WTC11 (cell line): ENCODE data around the gene SLC6A8. TPM values are rescaled to one million over a fixed set of nuclear protein-coding genes. Genes with fewer than 3 reads are reported as not detected.

Source experiments
- ATAC-seq: fragments of 200-7000 bp; cut with Tn5 transposase; 2 replicates; pipeline ENCODE4 v1.10.0; 2021; ENCODE audit warnings: mild to moderate bottlenecking, moderate library complexity
- CTCF ChIA-PET: fragments of 300-600 bp; sonication (Branson Sonifier 250); formaldehyde crosslinking; loops from one replicate; lab custom pipeline; 2021; ENCODE audit warnings: antibody characterized with exemption; lab: Charles Lee
- POLR2A ChIA-PET: fragments of 350-600 bp; sonication (Branson Sonifier 250); formaldehyde crosslinking; loops from one replicate; lab custom pipeline; 2021; ENCODE audit warnings: antibody characterized with exemption; lab: Charles Lee
- DNase-seq: peaks from one replicate; pipeline ENCODE4 v3.0.0; 2021; ENCODE audit warnings: low spot score
- H3K27ac Mint-ChIP-seq: 2 replicates; pipeline ENCODE4 v1.8.0; 2021; ENCODE audit warnings: mixed read lengths
- H3K27me3 Mint-ChIP-seq: 2 replicates; pipeline ENCODE4 v1.8.0; 2021; ENCODE audit warnings: low read depth, mild to moderate bottlenecking, moderate library complexity, mixed read lengths
- H3K36me3 Mint-ChIP-seq: 2 replicates; pipeline ENCODE4 v1.8.0; 2021; ENCODE audit warnings: mixed read lengths
- H3K4me1 Mint-ChIP-seq: 2 replicates; pipeline ENCODE4 v1.8.0; 2022; ENCODE audit warnings: mixed read lengths
- H3K4me3 Mint-ChIP-seq: 2 replicates; pipeline ENCODE4 v1.8.0; 2021; ENCODE audit warnings: mild to moderate bottlenecking, moderate library complexity, mixed read lengths
- H3K9me3 Mint-ChIP-seq: 2 replicates; pipeline ENCODE4 v1.8.0; 2021; ENCODE audit warnings: mixed read lengths
- ESRRA ChIP-seq: sonication (generic); formaldehyde crosslinking; IDR thresholded peaks from 2 replicates; pipeline ENCODE4 v1.8.1; 2022; ENCODE audit warnings: mild to moderate bottlenecking, missing genetic modification reagents, borderline replicate concordance
- FOXP1 ChIP-seq: sonication (generic); formaldehyde crosslinking; IDR thresholded peaks from 2 replicates; pipeline ENCODE4 v1.8.0; 2022; ENCODE audit warnings: missing genetic modification reagents, mild to moderate bottlenecking, moderate library complexity, borderline replicate concordance
- FOXP4 ChIP-seq: sonication (generic); formaldehyde crosslinking; IDR thresholded peaks from 2 replicates; pipeline ENCODE4 v1.8.0; 2022; ENCODE audit warnings: mild to moderate bottlenecking, missing genetic modification reagents
- GTF2I ChIP-seq: fragments of 250-450 bp; sonication (Bioruptor Pico); conservative IDR thresholded peaks from 2 replicates; pipeline ENCODE4 v1.4.0; 2021; ENCODE audit warnings: mild to moderate bottlenecking
- HMGA2 ChIP-seq: fragments of 250-450 bp; sonication (Bioruptor Pico); IDR thresholded peaks from 2 replicates; pipeline ENCODE4 v1.4.0; 2021; ENCODE audit warnings: mild to moderate bottlenecking, moderate library complexity
- KAT7 ChIP-seq: sonication (generic); formaldehyde crosslinking; IDR thresholded peaks from 2 replicates; pipeline ENCODE4 v1.8.1; 2023; ENCODE audit warnings: missing genetic modification reagents, mild to moderate bottlenecking, borderline replicate concordance
- MLX ChIP-seq: sonication (generic); formaldehyde crosslinking; IDR thresholded peaks from 2 replicates; pipeline ENCODE4 v1.8.1; 2023; ENCODE audit warnings: mild to moderate bottlenecking, missing genetic modification reagents, moderate library complexity
- MYBL2 ChIP-seq: sonication (generic); formaldehyde crosslinking; IDR thresholded peaks from 2 replicates; pipeline ENCODE4 v1.8.1; 2023; ENCODE audit warnings: mild to moderate bottlenecking, moderate library complexity, missing genetic modification reagents
- NFE2L1 ChIP-seq: sonication (generic); formaldehyde crosslinking; IDR thresholded peaks from 2 replicates; pipeline ENCODE4 v1.8.1; 2023; ENCODE audit warnings: missing genetic modification reagents
- NFYB ChIP-seq: sonication (generic); formaldehyde crosslinking; conservative IDR thresholded peaks from 2 replicates; pipeline ENCODE4 v1.8.0; 2022; ENCODE audit warnings: low read depth, missing genetic modification reagents
- NR2C2 ChIP-seq: sonication (generic); formaldehyde crosslinking; IDR thresholded peaks from 2 replicates; pipeline ENCODE4 v1.8.0; 2022; ENCODE audit warnings: mild to moderate bottlenecking, missing genetic modification reagents
- RORB ChIP-seq: fragments of 250-450 bp; sonication (Bioruptor Pico); IDR thresholded peaks from 2 replicates; pipeline ENCODE4 v1.9.0; 2021; ENCODE audit warnings: mild to moderate bottlenecking
- TEAD1 ChIP-seq: sonication (generic); formaldehyde crosslinking; IDR thresholded peaks from 2 replicates; pipeline ENCODE4 v1.8.0; 2022; ENCODE audit warnings: mild to moderate bottlenecking, missing genetic modification reagents
- USF2 ChIP-seq: sonication (generic); formaldehyde crosslinking; IDR thresholded peaks from 2 replicates; pipeline ENCODE4 v1.8.1; 2023; ENCODE audit warnings: mild to moderate bottlenecking, missing genetic modification reagents, moderate library complexity
- ZMAT4 ChIP-seq: fragments of 250-450 bp; sonication (Bioruptor Pico); IDR thresholded peaks from 2 replicates; pipeline ENCODE4 v1.9.0; 2021; ENCODE audit warnings: mild to moderate bottlenecking
- ZNF138 ChIP-seq: sonication (generic); formaldehyde crosslinking; conservative IDR thresholded peaks from 2 replicates; pipeline ENCODE4 v1.8.1; 2022; ENCODE audit warnings: mild to moderate bottlenecking, moderate library complexity, missing genetic modification reagents
- ZNF219 ChIP-seq: sonication (generic); formaldehyde crosslinking; IDR thresholded peaks from 2 replicates; pipeline ENCODE4 v1.8.0; 2023; ENCODE audit warnings: missing genetic modification reagents, mild to moderate bottlenecking, borderline replicate concordance
- ZNF396 ChIP-seq: fragments of 250-450 bp; sonication (Bioruptor Pico); IDR thresholded peaks from 2 replicates; pipeline ENCODE4 v1.8.0; 2021; ENCODE audit warnings: mild to moderate bottlenecking, moderate library complexity, borderline replicate concordance
- ZNF416 ChIP-seq: fragments of 250-450 bp; sonication (Bioruptor Pico); IDR thresholded peaks from 2 replicates; pipeline ENCODE4 v1.9.0; 2021; ENCODE audit warnings: mild to moderate bottlenecking, inconsistent platforms
- ZNF423 ChIP-seq: fragments of 250-450 bp; sonication (Bioruptor Pico); IDR thresholded peaks from 2 replicates; pipeline ENCODE4 v2.1.2; 2022; ENCODE audit warnings: mild to moderate bottlenecking, moderate library complexity
- total RNA-seq: library from RNA; stranded (reverse); gene quantifications from 3 replicates; pipeline ENCODE4 v1.2.3, GENCODE V29; 2021
- TF ChIP-seq, protein P1 (sequence below): fragments of 250-450 bp; sonication (Bioruptor Pico); IDR thresholded peaks from 2 replicates; pipeline ENCODE4 v1.9.0; 2021; ENCODE audit warnings: moderate library complexity, mild to moderate bottlenecking, inconsistent platforms, borderline replicate concordance
- TF ChIP-seq, protein P2 (sequence below): sonication (generic); formaldehyde crosslinking; IDR thresholded peaks from 2 replicates; pipeline ENCODE4 v1.8.1; 2022; ENCODE audit warnings: mild to moderate bottlenecking, missing genetic modification reagents, moderate library complexity, borderline replicate concordance
- TF ChIP-seq, protein P3 (sequence below): sonication (generic); formaldehyde crosslinking; conservative IDR thresholded peaks from 2 replicates; pipeline ENCODE4 v1.8.1; 2022; ENCODE audit warnings: mild to moderate bottlenecking, missing genetic modification reagents
- TF ChIP-seq, protein P4 (sequence below): sonication (generic); formaldehyde crosslinking; IDR thresholded peaks from 2 replicates; pipeline ENCODE4 v1.8.1; 2022; ENCODE audit warnings: missing genetic modification reagents, borderline replicate concordance

Gene SLC6A8
- total RNA-seq, 1 experiment from 2014 or later = 112 TPM

- Mint-ChIP-seq H3K36me3 (peaks cover 43% of the 10 kb centered on the region), H3K4me1 (peaks cover 7% of the 10 kb centered on the region), H3K27me3 (no peaks in the 10 kb centered on the region), H3K4me3 (no peak overlapping the region), H3K27ac (no peak overlapping the region), H3K9me3 (no peaks in the 10 kb centered on the region)
- ChIA-PET CTCF (no interaction called here), POLR2A (no interaction called here)
- DNase-seq (no peak), ATAC-seq (no peak)
- no peak for TF ChIP-seq MLX
- TF ChIP-seq NFE2L1 (CRISPR knock-in tag) = no peak
- no peak for TF ChIP-seq ZNF396 (CRISPR knock-in tag)
- no peak for TF ChIP-seq NFYB
- no peak for TF ChIP-seq FOXP4
- TF ChIP-seq NR2C2 (CRISPR knock-in tag) = no peak
- TF ChIP-seq GTF2I (CRISPR knock-in tag) = no peak
- TF ChIP-seq ZNF219 (CRISPR knock-in tag) = no peak
- TF ChIP-seq HMGA2 (CRISPR knock-in tag) = no peak
- TF ChIP-seq MYBL2 (CRISPR knock-in tag) = no peak
- TF ChIP-seq ESRRA (CRISPR knock-in tag) = no peak
- TF ChIP-seq ZNF138 = no peak
- TF ChIP-seq, protein P1, sequence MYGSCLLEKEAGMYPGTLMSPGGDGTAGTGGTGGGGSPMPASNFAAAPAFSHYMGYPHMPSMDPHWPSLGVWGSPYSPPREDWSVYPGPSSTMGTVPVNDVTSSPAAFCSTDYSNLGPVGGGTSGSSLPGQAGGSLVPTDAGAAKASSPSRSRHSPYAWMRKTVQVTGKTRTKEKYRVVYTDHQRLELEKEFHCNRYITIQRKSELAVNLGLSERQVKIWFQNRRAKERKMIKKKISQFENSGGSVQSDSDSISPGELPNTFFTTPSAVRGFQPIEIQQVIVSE (CRISPR knock-in tag) = no peak
- TF ChIP-seq FOXP1 (CRISPR knock-in tag) = no peak
- TF ChIP-seq, protein P2, sequence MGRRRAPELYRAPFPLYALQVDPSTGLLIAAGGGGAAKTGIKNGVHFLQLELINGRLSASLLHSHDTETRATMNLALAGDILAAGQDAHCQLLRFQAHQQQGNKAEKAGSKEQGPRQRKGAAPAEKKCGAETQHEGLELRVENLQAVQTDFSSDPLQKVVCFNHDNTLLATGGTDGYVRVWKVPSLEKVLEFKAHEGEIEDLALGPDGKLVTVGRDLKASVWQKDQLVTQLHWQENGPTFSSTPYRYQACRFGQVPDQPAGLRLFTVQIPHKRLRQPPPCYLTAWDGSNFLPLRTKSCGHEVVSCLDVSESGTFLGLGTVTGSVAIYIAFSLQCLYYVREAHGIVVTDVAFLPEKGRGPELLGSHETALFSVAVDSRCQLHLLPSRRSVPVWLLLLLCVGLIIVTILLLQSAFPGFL (CRISPR knock-in tag) = no peak
- no peak for TF ChIP-seq ZMAT4 (CRISPR knock-in tag)
- TF ChIP-seq USF2 (CRISPR knock-in tag) = no peak
These were observed 32.0 kb downstream of the SLC6A8 start for GRCh38 chrX:153719701-153720100.

- 0 out of 2 replicates have a peak overlapping the region, but pooled peaks have one; percentile 63 for H3K27ac Mint-ChIP-seq
- ChIA-PET POLR2A (no interaction called here), CTCF (interaction anchor here (1.5 kb wide), 1 partner anchor 56 kb away, joined by 4 read pairs; no protein-coding TSS in a partner anchor)
- H3K27me3 Mint-ChIP-seq = no peaks in the 10 kb centered on the region
- H3K4me3 Mint-ChIP-seq = peak overlapping the region; percentile 77
- TF ChIP-seq ZNF423 (CRISPR knock-in tag) (no peak), ZNF416 (CRISPR knock-in tag) (no peak), GTF2I (CRISPR knock-in tag) (no peak), RORB (no peak), NR2C2 (CRISPR knock-in tag) (no peak), TEAD1 (CRISPR knock-in tag) (no peak), KAT7 (CRISPR knock-in tag) (no peak)
- TF ChIP-seq, protein P3, sequence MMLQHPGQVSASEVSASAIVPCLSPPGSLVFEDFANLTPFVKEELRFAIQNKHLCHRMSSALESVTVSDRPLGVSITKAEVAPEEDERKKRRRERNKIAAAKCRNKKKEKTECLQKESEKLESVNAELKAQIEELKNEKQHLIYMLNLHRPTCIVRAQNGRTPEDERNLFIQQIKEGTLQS = no peak
- TF ChIP-seq, protein P4, sequence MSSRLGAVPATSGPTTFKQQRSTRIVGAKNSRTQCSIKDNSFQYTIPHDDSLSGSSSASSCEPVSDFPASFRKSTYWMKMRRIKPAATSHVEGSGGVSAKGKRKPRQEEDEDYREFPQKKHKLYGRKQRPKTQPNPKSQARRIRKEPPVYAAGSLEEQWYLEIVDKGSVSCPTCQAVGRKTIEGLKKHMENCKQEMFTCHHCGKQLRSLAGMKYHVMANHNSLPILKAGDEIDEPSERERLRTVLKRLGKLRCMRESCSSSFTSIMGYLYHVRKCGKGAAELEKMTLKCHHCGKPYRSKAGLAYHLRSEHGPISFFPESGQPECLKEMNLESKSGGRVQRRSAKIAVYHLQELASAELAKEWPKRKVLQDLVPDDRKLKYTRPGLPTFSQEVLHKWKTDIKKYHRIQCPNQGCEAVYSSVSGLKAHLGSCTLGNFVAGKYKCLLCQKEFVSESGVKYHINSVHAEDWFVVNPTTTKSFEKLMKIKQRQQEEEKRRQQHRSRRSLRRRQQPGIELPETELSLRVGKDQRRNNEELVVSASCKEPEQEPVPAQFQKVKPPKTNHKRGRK = no peak
- peaks cover 18% of the 10 kb centered on the region for H3K4me1 Mint-ChIP-seq
- ATAC-seq (no peak), DNase-seq (no peak)
- H3K9me3 Mint-ChIP-seq = no peaks in the 10 kb centered on the region
- H3K36me3 Mint-ChIP-seq = peaks cover 28% of the 10 kb centered on the region
These were observed 35.1 kb downstream of the SLC6A8 start for GRCh38 chrX:153722704-153723350.
